ENCODE results near the gene TCL1B. TPM values are rescaled to one million over a fixed set of nuclear protein-coding genes. Genes with fewer than 3 reads are reported as not detected.
"Not testable (repeated sequence)": the region's sequence is repeated elsewhere in the genome, so short reads cannot be mapped to it uniquely, and the experiment has no call there.

TCL1B gene
- total RNA-seq, 1 experiment from 2014 or later: 3.6 TPM

- no CpG with 5 or more reads among the region's 6 CpGs for WGBS (ENCODE audit: extremely low coverage, insufficient read length, low lambda C conversion rate)
- H3K27ac Mint-ChIP-seq: peak overlapping the region in 1 of 3 experiments; percentile 13; a peak in 1 of 7 replicates
- H3K9me3 Mint-ChIP-seq: peaks cover 4 to 8% of the 10 kb centered on the region in 2 experiments; a peak in 2 of 5 replicates
- Histone ChIP-seq H3K14ac (ENCODE audit: insufficient read depth, low read length) (no peak overlapping the region), H3K79me1 (ENCODE audit: insufficient read depth, low read depth, low read length, poor library complexity, severe bottlenecking) (no peaks in the 10 kb centered on the region), H3K23ac (ENCODE audit: insufficient read length, low read depth, low read length) (no peak overlapping the region), H2BK20ac (ENCODE audit: low read depth, low read length, poor library complexity, severe bottlenecking) (no peak overlapping the region), H3K4ac (ENCODE audit: low read depth, low read length) (no peak overlapping the region), H2BK15ac (ENCODE audit: low read depth, low read length) (no peak overlapping the region), H2BK12ac (ENCODE audit: insufficient read length, low read depth, low read length) (no peak overlapping the region), H3K9ac (ENCODE audit: extremely low read depth, insufficient read length, low read length) (no peak overlapping the region), H3T11ph (ENCODE audit: low read length) (no peak overlapping the region), H2BK5ac (ENCODE audit: insufficient read length, low read length) (no peak overlapping the region), H2AK5ac (ENCODE audit: insufficient read length, low read length) (no peak overlapping the region), H3K27ac (ENCODE audit: insufficient read length, low read depth, low read length) (no peak overlapping the region), H4K91ac (ENCODE audit: insufficient read length, low read depth, low read length) (no peak overlapping the region), H3K79me2 (ENCODE audit: insufficient read depth, low read length) (no peaks in the 10 kb centered on the region), H2AFZ (ENCODE audit: low read length) (no peak overlapping the region), H4K20me1 (ENCODE audit: control insufficient read depth, insufficient read depth, insufficient read length) (no peaks in the 10 kb centered on the region), H2BK120ac (ENCODE audit: low read depth, low read length, poor library complexity, severe bottlenecking) (no peak overlapping the region), H3K18ac (ENCODE audit: insufficient read length, low read depth, low read length) (no peak overlapping the region), H3K23me2 (ENCODE audit: insufficient read length, low read depth, low read length, poor library complexity, severe bottlenecking) (no peaks in the 10 kb centered on the region), H3K27me3 (ENCODE audit: insufficient read depth, low read length) (no peaks in the 10 kb centered on the region), H3K4me2 (ENCODE audit: insufficient read depth, insufficient read length, low read length) (no peak overlapping the region), H3K56ac (ENCODE audit: insufficient read length, low read depth, low read length) (no peak overlapping the region), H3K4me1 (ENCODE audit: insufficient read depth, low read length) (no peaks in the 10 kb centered on the region; the same call in 1 of the 2 replicates), H4K8ac (replicated peaks; ENCODE audit: insufficient read length, low read depth, low read length) (no peak overlapping the region), H4K5ac (ENCODE audit: insufficient read length, low read depth, low read length) (no peak overlapping the region), H3K9me3 (ENCODE audit: control insufficient read depth, low read depth, low read length) (no peaks in the 10 kb centered on the region)
- DNase-seq: no peak
- H3K4me3 Mint-ChIP-seq: no peak overlapping the region
- no peak for TF ChIP-seq CTCF (conservative IDR thresholded peaks at IDR 0.05)
- H3K36me3 Mint-ChIP-seq (ENCODE audit: insufficient read depth in 1 of 3, low read depth in 3 of 3): peaks cover 0 to 7% (median 3%) of the 10 kb centered on the region in 3 experiments; a peak in 3 of 7 replicates
- peaks cover 5% of the 10 kb centered on the region; the same call in 1 of the 2 replicates for H3K27me3 Mint-ChIP-seq (ENCODE audit: low read depth)
- H3K4me1 Mint-ChIP-seq: peaks cover 12 to 26% of the 10 kb centered on the region in 2 experiments
Observed at GRCh38 chr14:95727056-95727700, 41.0 kb downstream of the TCL1B start.

- not testable (repeated sequence) for H3K79me2 ChIP-seq (ENCODE audit: insufficient read depth, low read length); H3K27ac ChIP-seq (ENCODE audit: insufficient read length, low read depth, low read length); H3K9ac ChIP-seq (ENCODE audit: extremely low read depth, insufficient read length, low read length); H4K8ac ChIP-seq (replicated peaks; ENCODE audit: insufficient read length, low read depth, low read length); H4K5ac ChIP-seq (ENCODE audit: insufficient read length, low read depth, low read length); H3K36me3 Mint-ChIP-seq (ENCODE audit: insufficient read depth in 1 of 3, low read depth in 3 of 3); H2BK120ac ChIP-seq (ENCODE audit: low read depth, low read length, poor library complexity, severe bottlenecking); H2AK5ac ChIP-seq (ENCODE audit: insufficient read length, low read length); H3K56ac ChIP-seq (ENCODE audit: insufficient read length, low read depth, low read length); H2AFZ ChIP-seq (ENCODE audit: low read length); H2BK20ac ChIP-seq (ENCODE audit: low read depth, low read length, poor library complexity, severe bottlenecking); H4K91ac ChIP-seq (ENCODE audit: insufficient read length, low read depth, low read length); H3K18ac ChIP-seq (ENCODE audit: insufficient read length, low read depth, low read length); H3T11ph ChIP-seq (ENCODE audit: low read length); H3K27me3 Mint-ChIP-seq (ENCODE audit: low read depth); H3K4ac ChIP-seq (ENCODE audit: low read depth, low read length); H4K20me1 ChIP-seq (ENCODE audit: control insufficient read depth, insufficient read depth, insufficient read length); H2BK15ac ChIP-seq (ENCODE audit: low read depth, low read length); H3K27me3 ChIP-seq (ENCODE audit: insufficient read depth, low read length); H3K14ac ChIP-seq (ENCODE audit: insufficient read depth, low read length); H3K9me3 ChIP-seq (ENCODE audit: control insufficient read depth, low read depth, low read length); H3K79me1 ChIP-seq (ENCODE audit: insufficient read depth, low read depth, low read length, poor library complexity, severe bottlenecking); H2BK12ac ChIP-seq (ENCODE audit: insufficient read length, low read depth, low read length); H2BK5ac ChIP-seq (ENCODE audit: insufficient read length, low read length); H3K23ac ChIP-seq (ENCODE audit: insufficient read length, low read depth, low read length); H3K23me2 ChIP-seq (ENCODE audit: insufficient read length, low read depth, low read length, poor library complexity, severe bottlenecking); H3K9me3 Mint-ChIP-seq; H3K4me3 Mint-ChIP-seq; DNase-seq; H3K4me2 ChIP-seq (ENCODE audit: insufficient read depth, insufficient read length, low read length); H3K4me1 ChIP-seq (ENCODE audit: insufficient read depth, low read length)
- WGBS (ENCODE audit: extremely low coverage, insufficient read length, low lambda C conversion rate): no CpG with 5 or more reads among the region's 8 CpGs
- Mint-ChIP-seq H3K27ac (peak overlapping the region in 1 of 3 experiments; percentile 44; a peak in 1 of 7 replicates), H3K4me1 (peaks cover 9 to 24% of the 10 kb centered on the region in 2 experiments)
Observed at GRCh38 chr14:95729402-95730028, 43.3 kb downstream of the TCL1B start.
